Measurements from ENCODE around the gene MAZ.
"Not testable (repeated sequence)": the region's sequence is repeated elsewhere in the genome, so short reads cannot be mapped to it uniquely, and the experiment has no call there.

Gene MAZ

GRCh38 chr16:29825145-29826044, 19.1 kb downstream of the MAZ start:
- DNase-seq, result peak in 1 of 2 experiments; percentile 68

- no peak for DNase-seq
Measured at GRCh38 chr16:29826342-29826695, 20.0 kb downstream of the MAZ start.

- no peak for DNase-seq
Measured at GRCh38 chr16:29830774-29831173, 24.4 kb downstream of the MAZ start.

- DNase-seq, result no peak
Measured at GRCh38 chr16:29831490-29831889, 25.2 kb downstream of the MAZ start.

GRCh38 chr16:29833219-29833618, 26.9 kb downstream of the MAZ start:
- not testable (repeated sequence) for DNase-seq

- DNase-seq, result no peak
Measured at GRCh38 chr16:29834079-29834478, 27.8 kb downstream of the MAZ start.

GRCh38 chr16:29835926-29836325, 29.6 kb downstream of the MAZ start:
- no peak for DNase-seq

GRCh38 chr16:29836623-29837022, 30.3 kb downstream of the MAZ start:
- DNase-seq, result no peak

- DNase-seq, result no peak
Measured at GRCh38 chr16:29837841-29838240, 31.5 kb downstream of the MAZ start.

GRCh38 chr16:29839822-29840221, 33.5 kb downstream of the MAZ start:
- no peak for DNase-seq

GRCh38 chr16:29840240-29840639, 33.9 kb downstream of the MAZ start:
- no peak for DNase-seq

GRCh38 chr16:29841631-29842030, 35.3 kb downstream of the MAZ start:
- no peak for DNase-seq

- no peak for DNase-seq
Measured at GRCh38 chr16:29842732-29843346, 36.5 kb downstream of the MAZ start.

GRCh38 chr16:29843931-29844330, 37.6 kb downstream of the MAZ start:
- DNase-seq, result no peak

- no peak for DNase-seq
Measured at GRCh38 chr16:29844575-29845331, 38.4 kb downstream of the MAZ start.

- no peak for DNase-seq
Measured at GRCh38 chr16:29845656-29846055, 39.3 kb downstream of the MAZ start.

- DNase-seq, result peak; percentile 46 to 62
Measured at GRCh38 chr16:29848420-29849297, 42.3 kb downstream of the MAZ start.

- no peak for DNase-seq
Measured at GRCh38 chr16:29849505-29849904, 43.2 kb downstream of the MAZ start.

- DNase-seq, result no peak
Measured at GRCh38 chr16:29850998-29851397, 44.7 kb downstream of the MAZ start.

GRCh38 chr16:29852654-29853053, 46.3 kb downstream of the MAZ start:
- no peak for DNase-seq

GRCh38 chr16:29854520-29855100, 48.3 kb downstream of the MAZ start:
- peak in 1 of 2 experiments; percentile 21 for DNase-seq

- DNase-seq, result no peak
Measured at GRCh38 chr16:29857133-29857760, 50.9 kb downstream of the MAZ start.

Measured in SW 1271 (cell line).